Upper lobe of left lung (tissue), 4 donors: ENCODE measurements around the gene RPL10.

Experiments used
- CTCF ChIP-seq, 6 experiments: fragments of 450-650 bp in 4 of 6; fragments of 200-600 bp in 2 of 6; sonication (generic) in 2 of 6; IDR thresholded peaks; one replicate each; pipeline ENCODE4 v1.5.1; 2016 to 2019; ENCODE audit warnings: antibody characterized with exemption in 6 of 6
- POLR2A ChIP-seq, 4 donors: fragments of 450-650 bp; IDR thresholded peaks; one replicate each; pipeline ENCODE4 v1.5.1; 2016 to 2017; ENCODE audit warnings: antibody characterized with exemption in 4 of 4, mild to moderate bottlenecking in 2 of 4

GRCh38 chrX:154349359-154349935, 48.7 kb upstream of the RPL10 start:
- no peak for TF ChIP-seq CTCF (IDR thresholded peaks at IDR 0.05)
- TF ChIP-seq POLR2A (IDR thresholded peaks at IDR 0.05) = no peak
